Measurements from ENCODE around the gene SYT17. TPM values are rescaled to one million over a fixed set of nuclear protein-coding genes. Genes with fewer than 3 reads are reported as not detected.

The SYT17 gene
- total RNA-seq, 4 donors from 2014 or later: 4.2 to 30.5 (median 9.6) TPM

GRCh38 chr16:19305443-19305842 lies 137.4 kb downstream of the SYT17 start:
- H3K27ac ChIP-seq: no peak overlapping the region

GRCh38 chr16:19307587-19308241 lies 139.7 kb downstream of the SYT17 start:
- Histone ChIP-seq H3K4me1 (no peaks in the 10 kb centered on the region), H3K27me3 (no peaks in the 10 kb centered on the region), H3K4me3 (no peak overlapping the region), H3K27ac (no peak overlapping the region), H3K9me3 (no peaks in the 10 kb centered on the region), H3K36me3 (no peaks in the 10 kb centered on the region)
- no peak for DNase-seq
- TF ChIP-seq CTCF (IDR thresholded peaks at IDR 0.05): no peak
- TF ChIP-seq POLR2A (IDR thresholded peaks at IDR 0.05): no peak

More at GRCh38 chr16:19305443-19305842, 137.4 kb downstream of the SYT17 start:
- TF ChIP-seq POLR2A (IDR thresholded peaks at IDR 0.05) (no peak), CTCF (IDR thresholded peaks at IDR 0.05) (no peak)
- Histone ChIP-seq H3K36me3 (no peaks in the 10 kb centered on the region), H3K4me3 (no peak overlapping the region), H3K27me3 (no peaks in the 10 kb centered on the region), H3K9me3 (no peaks in the 10 kb centered on the region), H3K4me1 (no peaks in the 10 kb centered on the region)
- no peak for DNase-seq

- no peak overlapping the region for H3K4me3 ChIP-seq
- H3K27me3 ChIP-seq: no peaks in the 10 kb centered on the region
- H3K27ac ChIP-seq: no peak overlapping the region
- no peaks in the 10 kb centered on the region for H3K9me3 ChIP-seq
- no peak for DNase-seq
- no peaks in the 10 kb centered on the region for H3K36me3 ChIP-seq
- no peaks in the 10 kb centered on the region for H3K4me1 ChIP-seq
- TF ChIP-seq CTCF (IDR thresholded peaks at IDR 0.05): no peak
- TF ChIP-seq POLR2A (IDR thresholded peaks at IDR 0.05): no peak
Measured at GRCh38 chr16:19308392-19308791, 140.4 kb downstream of the SYT17 start.

GRCh38 chr16:19309178-19309577 lies 141.1 kb downstream of the SYT17 start:
- Histone ChIP-seq H3K4me3 (no peak overlapping the region), H3K27ac (no peak overlapping the region), H3K9me3 (no peaks in the 10 kb centered on the region), H3K27me3 (no peaks in the 10 kb centered on the region), H3K4me1 (no peaks in the 10 kb centered on the region), H3K36me3 (no peaks in the 10 kb centered on the region)
- TF ChIP-seq CTCF (IDR thresholded peaks at IDR 0.05) (no peak), POLR2A (IDR thresholded peaks at IDR 0.05) (no peak)
- no peak for DNase-seq

GRCh38 chr16:19314718-19315425 lies 146.8 kb downstream of the SYT17 start:
- Histone ChIP-seq H3K27ac (no peak overlapping the region), H3K36me3 (no peaks in the 10 kb centered on the region), H3K4me1 (no peaks in the 10 kb centered on the region), H3K9me3 (no peaks in the 10 kb centered on the region), H3K27me3 (no peaks in the 10 kb centered on the region), H3K4me3 (no peak overlapping the region)
- TF ChIP-seq CTCF (IDR thresholded peaks at IDR 0.05) (no peak), POLR2A (IDR thresholded peaks at IDR 0.05) (no peak)
- DNase-seq: no peak

Data from Peyer's patch (tissue), 4 donors.